OCI-LY7 (cell line): ENCODE measurements around the gene PGLYRP3. TPM values are rescaled to one million over a fixed set of nuclear protein-coding genes. Genes with fewer than 3 reads are reported as not detected.

Experiments
- BruUV-seq: library from RNA; stranded (reverse); fragments of 400-500 nt; replicated peaks from 2 replicates; lab custom pipeline; 2021; lab: Mats Ljungman, UMichigan
- CTCF ChIA-PET: fragments of 300-600 bp; sonication (Branson Sonifier 250); formaldehyde crosslinking; loops from one replicate; lab custom pipeline; 2022; ENCODE audit warnings: antibody characterized with exemption; ENCODE audit not compliant: unreplicated experiment; lab: Charles Lee
- POLR2A ChIA-PET: fragments of 300-600 bp; sonication (Branson Sonifier 250); formaldehyde crosslinking; loops from one replicate; lab custom pipeline; 2022; ENCODE audit warnings: antibody characterized with exemption; lab: Charles Lee
- DNase-seq: peaks from one replicate; pipeline ENCODE4 v3.0.0-alpha.2; 2015; ENCODE audit warnings: low spot score
- H2AFZ ChIP-seq: fragments of 200-600 bp; sonication (generic), shearing (Covaris generic); 2 replicates; pipeline ENCODE4 v1.6.1; 2014; ENCODE audit warnings: mild to moderate bottlenecking, antibody characterized with exemption, low read length, moderate library complexity
- H3K27ac ChIP-seq: fragments of 200-600 bp; sonication (generic); 2 replicates; pipeline ENCODE4 v1.5.1; 2014; ENCODE audit warnings: mixed run types, low read depth, mild to moderate bottlenecking, moderate library complexity, low read length, inconsistent platforms; ENCODE audit not compliant: poor library complexity, severe bottlenecking
- H3K36me3 ChIP-seq: fragments of 200-600 bp; sonication (generic); 2 replicates; pipeline ENCODE4 v1.6.1; 2014; ENCODE audit warnings: mild to moderate bottlenecking, antibody characterized with exemption, low read length, moderate library complexity, mixed read lengths; ENCODE audit not compliant: insufficient read depth
- H3K4me1 ChIP-seq: fragments of 200-600 bp; sonication (generic); 2 replicates; pipeline ENCODE4 v1.5.1; 2014; ENCODE audit warnings: mild to moderate bottlenecking, low read length; ENCODE audit not compliant: insufficient read depth, poor library complexity, severe bottlenecking
- H3K4me2 ChIP-seq: fragments of 200-600 bp; sonication (generic); 2 replicates; pipeline ENCODE4 v1.6.1; 2014; ENCODE audit warnings: mild to moderate bottlenecking, low read length
- H3K4me3 ChIP-seq: fragments of 200-600 bp; sonication (generic); 2 replicates; pipeline ENCODE4 v1.5.1; 2014; ENCODE audit warnings: mild to moderate bottlenecking, low read depth, low read length; ENCODE audit not compliant: poor library complexity, severe bottlenecking
- H3K79me2 ChIP-seq: fragments of 200-600 bp; sonication (generic); 2 replicates; pipeline ENCODE4 v1.6.1; 2016; ENCODE audit warnings: low read depth, mild to moderate bottlenecking, low read length, moderate library complexity, mixed read lengths; ENCODE audit not compliant: insufficient read depth
- H3K9me2 ChIP-seq: fragments of 200-600 bp; sonication (generic); 2 replicates; pipeline ENCODE4 v1.6.1; 2016; ENCODE audit warnings: mild to moderate bottlenecking, low read length, mixed read lengths; ENCODE audit not compliant: insufficient read depth
- H3K9me3 ChIP-seq: fragments of 200-600 bp; sonication (generic); 2 replicates; pipeline ENCODE4 v1.6.1; 2014; ENCODE audit warnings: mild to moderate bottlenecking, mixed run types, low read length, mixed read lengths
- H4K20me1 ChIP-seq: fragments of 200-600 bp; sonication (generic); 2 replicates; pipeline ENCODE4 v1.6.1; 2014; ENCODE audit warnings: mild to moderate bottlenecking, antibody characterized with exemption, low read length, moderate library complexity, mixed read lengths; ENCODE audit not compliant: insufficient read depth
- EZH2phosphoT487 ChIP-seq: fragments of 200-600 bp; sonication (generic); IDR thresholded peaks from 2 replicates; pipeline ENCODE4 v1.6.1; 2018; ENCODE audit warnings: low read depth, borderline replicate concordance, mild to moderate bottlenecking, mixed run types, antibody characterized with exemption, low read length, moderate library complexity, mixed read lengths
- intact Hi-C: fragments of 100-400 bp; cut with micrococcal nuclease; formaldehyde crosslinking; loops from one replicate; pipeline ENCODE4 v1.10.0; 2022; ENCODE audit not compliant: unreplicated experiment
- total RNA-seq, 2 experiments: library from RNA; depleted of rRNA in 1 of 2; stranded (reverse); fragments of >200 nt in 1 of 2; shearing (Covaris generic) in 1 of 2; gene quantifications; 2 replicates each; pipeline ENCODE4 v1.2.3, GENCODE V29; 2014 to 2022
- TF ChIP-seq, protein P1 (sequence below): fragments of 200-600 bp; sonication (generic); conservative IDR thresholded peaks from 2 replicates; pipeline ENCODE4 v1.5.1; 2014; ENCODE audit warnings: mild to moderate bottlenecking, antibody characterized with exemption, low read length, moderate library complexity, mixed read lengths

The PGLYRP3 gene
- total RNA-seq, 2 experiments from 2014 or later = not detected

GRCh38 chr1:153308540-153308939, 4.2 kb downstream of the PGLYRP3 start:
- intact Hi-C loops = no loop called here
- Histone ChIP-seq H3K27ac (no peak overlapping the region), H4K20me1 (no peaks in the 10 kb centered on the region), H3K4me1 (no peaks in the 10 kb centered on the region), H3K36me3 (no peaks in the 10 kb centered on the region), H3K9me3 (no peaks in the 10 kb centered on the region), H3K4me3 (no peak overlapping the region), H3K79me2 (no peaks in the 10 kb centered on the region), H3K9me2 (no peaks in the 10 kb centered on the region), H3K4me2 (no peak overlapping the region), H2AFZ (no peak overlapping the region)
- POLR2A ChIA-PET = no interaction called here
- CTCF ChIA-PET = no interaction called here
- TF ChIP-seq EZH2phosphoT487 = no peak
- TF ChIP-seq, protein P1, sequence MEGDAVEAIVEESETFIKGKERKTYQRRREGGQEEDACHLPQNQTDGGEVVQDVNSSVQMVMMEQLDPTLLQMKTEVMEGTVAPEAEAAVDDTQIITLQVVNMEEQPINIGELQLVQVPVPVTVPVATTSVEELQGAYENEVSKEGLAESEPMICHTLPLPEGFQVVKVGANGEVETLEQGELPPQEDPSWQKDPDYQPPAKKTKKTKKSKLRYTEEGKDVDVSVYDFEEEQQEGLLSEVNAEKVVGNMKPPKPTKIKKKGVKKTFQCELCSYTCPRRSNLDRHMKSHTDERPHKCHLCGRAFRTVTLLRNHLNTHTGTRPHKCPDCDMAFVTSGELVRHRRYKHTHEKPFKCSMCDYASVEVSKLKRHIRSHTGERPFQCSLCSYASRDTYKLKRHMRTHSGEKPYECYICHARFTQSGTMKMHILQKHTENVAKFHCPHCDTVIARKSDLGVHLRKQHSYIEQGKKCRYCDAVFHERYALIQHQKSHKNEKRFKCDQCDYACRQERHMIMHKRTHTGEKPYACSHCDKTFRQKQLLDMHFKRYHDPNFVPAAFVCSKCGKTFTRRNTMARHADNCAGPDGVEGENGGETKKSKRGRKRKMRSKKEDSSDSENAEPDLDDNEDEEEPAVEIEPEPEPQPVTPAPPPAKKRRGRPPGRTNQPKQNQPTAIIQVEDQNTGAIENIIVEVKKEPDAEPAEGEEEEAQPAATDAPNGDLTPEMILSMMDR = no peak
- BruUV-seq = no TSS peak
- DNase-seq = no peak

DNA sequence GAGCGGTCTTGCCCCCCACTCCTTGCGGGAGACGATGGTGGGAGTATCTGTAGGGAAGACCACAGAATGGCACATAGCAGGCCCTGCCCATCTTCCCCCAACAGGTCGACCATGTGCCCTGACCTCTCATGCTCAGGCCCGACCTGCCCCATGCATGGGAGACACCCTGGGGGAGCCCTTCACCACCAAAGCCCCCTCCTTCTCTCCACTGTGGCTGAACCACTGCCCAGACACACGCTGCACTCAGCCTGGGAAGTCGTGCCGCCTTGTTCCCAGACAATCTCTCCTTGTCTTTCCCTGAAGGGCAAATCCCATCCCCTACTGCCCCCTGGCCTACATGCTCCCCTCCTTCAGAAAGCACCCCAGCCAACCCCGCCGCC, 5.5 kb downstream of the PGLYRP3 start:
- BruUV-seq = no TSS peak
- H3K9me3 ChIP-seq = no peaks in the 10 kb centered on the region
- H3K4me2 ChIP-seq = no peak overlapping the region
- H3K4me3 ChIP-seq = no peak overlapping the region
- H3K4me1 ChIP-seq = no peaks in the 10 kb centered on the region
- no peak overlapping the region for H2AFZ ChIP-seq
- H3K79me2 ChIP-seq = no peaks in the 10 kb centered on the region
- H3K9me2 ChIP-seq = no peaks in the 10 kb centered on the region
- ChIA-PET POLR2A (interaction anchor here (0.7 kb wide), 1 partner anchor 465 kb away, joined by 3 read pairs; no protein-coding TSS in a partner anchor), CTCF (no interaction called here)
- DNase-seq = no peak
- H3K36me3 ChIP-seq = no peaks in the 10 kb centered on the region
- intact Hi-C loops = no loop called here
- H3K27ac ChIP-seq = no peak overlapping the region
- TF ChIP-seq EZH2phosphoT487 = no peak
- TF ChIP-seq, protein P1 = no peak
- no peaks in the 10 kb centered on the region for H4K20me1 ChIP-seq

DNA sequence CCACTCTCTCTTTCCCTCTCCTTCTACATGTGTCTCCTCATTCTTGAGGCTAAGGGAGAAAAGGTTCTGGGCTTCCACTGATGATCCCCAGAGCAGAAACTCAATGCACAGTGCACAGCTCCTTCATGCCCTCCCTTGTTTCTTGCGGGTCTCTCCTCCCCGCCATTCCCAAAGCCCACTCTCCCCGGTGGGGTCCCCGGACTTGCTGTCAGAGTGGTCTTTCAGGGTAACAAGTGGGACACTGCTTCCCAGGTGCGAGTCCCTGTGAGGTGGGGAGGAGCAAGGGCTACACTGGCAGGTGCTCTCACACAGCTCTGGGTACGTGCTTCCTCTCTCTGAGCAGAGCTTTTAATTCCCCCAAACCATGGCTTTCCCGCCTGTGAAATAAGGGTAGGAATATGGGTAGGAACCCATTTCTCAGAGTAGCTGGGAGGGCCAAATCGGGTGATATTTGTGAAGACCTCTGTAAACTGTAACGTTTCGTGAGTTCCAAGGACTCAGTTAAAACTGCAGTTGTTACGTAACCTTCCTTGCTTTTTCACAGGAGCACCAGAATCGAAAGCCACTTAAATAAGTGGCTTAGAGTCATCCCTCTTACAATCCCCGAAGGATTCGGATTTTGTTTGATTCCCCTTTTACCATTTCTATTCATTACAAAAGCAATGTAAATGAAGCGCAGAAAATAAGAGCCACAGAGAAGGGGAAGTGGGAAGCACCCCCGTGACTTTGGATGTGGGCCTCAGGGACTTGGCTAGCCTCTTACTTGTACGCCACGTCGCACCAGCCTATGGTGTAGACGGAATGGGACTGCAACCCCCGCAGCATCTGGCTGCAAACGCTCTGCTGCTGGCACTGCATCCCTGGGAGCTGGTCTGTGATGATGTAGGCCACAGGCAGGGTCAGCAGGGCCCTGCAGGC, 6.2 kb downstream of the PGLYRP3 start:
- H2AFZ ChIP-seq = no peak overlapping the region
- ChIA-PET CTCF (no interaction called here), POLR2A (no interaction called here)
- no TSS peak for BruUV-seq
- H3K36me3 ChIP-seq = no peaks in the 10 kb centered on the region
- H3K27ac ChIP-seq = no peak overlapping the region
- H3K4me2 ChIP-seq = no peak overlapping the region
- no peaks in the 10 kb centered on the region for H3K9me2 ChIP-seq
- H3K4me1 ChIP-seq = no peaks in the 10 kb centered on the region
- H3K79me2 ChIP-seq = no peaks in the 10 kb centered on the region
- TF ChIP-seq, protein P1 = no peak
- no peak for TF ChIP-seq EZH2phosphoT487
- intact Hi-C loops = no loop called here
- H3K4me3 ChIP-seq = no peak overlapping the region
- H4K20me1 ChIP-seq = no peaks in the 10 kb centered on the region
- no peak for DNase-seq
- no peaks in the 10 kb centered on the region for H3K9me3 ChIP-seq
